Smooth muscle cell (in vitro differentiated cells): ENCODE results near the gene TRMT2A. TPM values are rescaled to one million over a fixed set of nuclear protein-coding genes. Genes with fewer than 3 reads are reported as not detected.

Experiments used
- DNase-seq: peaks from one replicate; lab custom pipeline; 2025; ENCODE audit not compliant: unreplicated experiment; lab: John Stamatoyannopoulos, UW
- H2AFZ ChIP-seq: fragments of 200-600 bp; sonication (generic); 2 replicates; pipeline ENCODE4 v1.6.0; 2016; ENCODE audit warnings: antibody characterized with exemption, low read depth, mild to moderate bottlenecking
- H3F3A ChIP-seq: fragments of 200-600 bp; sonication (generic); 2 replicates; pipeline ENCODE4 v1.6.0; 2017; ENCODE audit warnings: antibody characterized with exemption, low read depth
- H3K27ac ChIP-seq: fragments of 200-600 bp; sonication (generic); 2 replicates; pipeline ENCODE4 v1.5.1; 2016; ENCODE audit warnings: low read depth, mild to moderate bottlenecking
- H3K27me3 ChIP-seq: fragments of 200-600 bp; sonication (generic); 2 replicates; pipeline ENCODE4 v1.6.1; 2016; ENCODE audit warnings: low read depth, mild to moderate bottlenecking
- H3K36me3 ChIP-seq: fragments of 200-600 bp; sonication (generic); 2 replicates; pipeline ENCODE4 v1.5.1; 2016; ENCODE audit warnings: low read depth
- H3K4me1 ChIP-seq: fragments of 200-600 bp; sonication (generic); 2 replicates; pipeline ENCODE4 v1.5.1; 2016; ENCODE audit warnings: low read depth
- H3K4me2 ChIP-seq: fragments of 200-600 bp; sonication (generic); 2 replicates; pipeline ENCODE4 v1.6.0; 2016; ENCODE audit warnings: mild to moderate bottlenecking
- H3K4me3 ChIP-seq: fragments of 200-600 bp; sonication (generic); 2 replicates; pipeline ENCODE4 v1.5.1; 2016; ENCODE audit warnings: mild to moderate bottlenecking
- H3K79me2 ChIP-seq: fragments of 200-600 bp; sonication (generic); 2 replicates; pipeline ENCODE4 v1.6.0; 2016; ENCODE audit warnings: low read depth, mild to moderate bottlenecking
- H3K9ac ChIP-seq: fragments of 200-600 bp; sonication (generic); 2 replicates; pipeline ENCODE4 v1.6.0; 2016; ENCODE audit warnings: low read depth
- H3K9me3 ChIP-seq: fragments of 200-600 bp; sonication (generic); replicated peaks from 2 replicates; pipeline ENCODE4 v1.5.1; 2016; ENCODE audit warnings: low read depth
- H4K20me1 ChIP-seq: fragments of 200-600 bp; sonication (generic); 2 replicates; pipeline ENCODE4 v1.6.0; 2016; ENCODE audit warnings: low read depth
- CTCF ChIP-seq: fragments of 200-600 bp; sonication (generic); IDR thresholded peaks from 2 replicates; pipeline ENCODE4 v1.5.1; 2017; ENCODE audit warnings: borderline replicate concordance, mild to moderate bottlenecking, antibody characterized with exemption; ENCODE audit not compliant: insufficient read depth, poor library complexity, severe bottlenecking
- WGBS: methylation state at CpG from one replicate; pipeline ENCODE4 v1.1.7; 2016; ENCODE audit warnings: low lambda C conversion rate; 5-methylcytosine and 5-hydroxymethylcytosine counted together
- polyA plus RNA-seq: library from polyadenylated mRNA; unstranded; fragments of >200 nt; fragmentation: Nextera tagmentation; extraction: Ambion mirVana; gene quantifications from 2 replicates; pipeline ENCODE4 v1.2.1, GENCODE V29; 2016
- total RNA-seq: library from RNA; depleted of rRNA; stranded (reverse); fragments of >200 nt; gene quantifications from 2 replicates; pipeline ENCODE4 v1.2.3, GENCODE V29; 2014

The TRMT2A gene
- total and polyA plus RNA-seq, 2 experiments from 2014 or later: 21.1 to 32.1 TPM

- Histone ChIP-seq H3K9ac (no peak overlapping the region), H3K9me3 (no peaks in the 10 kb centered on the region)
These were observed 41.5 kb upstream of the TRMT2A start for GRCh38 chr22:20158391-20159036.

GRCh38 chr22:20157430-20158183, 40.6 kb upstream of the TRMT2A start:
- WGBS: 88% methylated on average over 15 of the region's 15 CpGs
- Histone ChIP-seq H3K27me3 (no peaks in the 10 kb centered on the region), H3K4me1 (no peaks in the 10 kb centered on the region), H3K36me3 (no peaks in the 10 kb centered on the region), H3F3A (no peaks in the 10 kb centered on the region), H2AFZ (no peak overlapping the region), H4K20me1 (no peaks in the 10 kb centered on the region), H3K9me3 (no peaks in the 10 kb centered on the region), H3K4me2 (no peak overlapping the region), H3K79me2 (no peaks in the 10 kb centered on the region), H3K4me3 (no peak overlapping the region), H3K27ac (no peak overlapping the region), H3K9ac (no peak overlapping the region)
- no peak for TF ChIP-seq CTCF
- no peak for DNase-seq

More at GRCh38 chr22:20158391-20159036, 41.5 kb upstream of the TRMT2A start:
- Histone ChIP-seq H3K4me2 (no peak overlapping the region), H3K4me1 (no peaks in the 10 kb centered on the region), H3K27me3 (no peaks in the 10 kb centered on the region), H3F3A (no peaks in the 10 kb centered on the region), H2AFZ (no peak overlapping the region), H3K4me3 (no peak overlapping the region), H4K20me1 (no peaks in the 10 kb centered on the region), H3K27ac (no peak overlapping the region), H3K79me2 (no peaks in the 10 kb centered on the region), H3K36me3 (no peaks in the 10 kb centered on the region)
- no peak for DNase-seq
- no peak for TF ChIP-seq CTCF
- WGBS: 89% methylated on average over 12 of the region's 15 CpGs

GRCh38 chr22:20156611-20157429, 39.8 kb upstream of the TRMT2A start:
- Histone ChIP-seq H4K20me1 (no peaks in the 10 kb centered on the region), H3K27ac (no peak overlapping the region), H2AFZ (no peak overlapping the region), H3K79me2 (no peaks in the 10 kb centered on the region), H3K9ac (no peak overlapping the region), H3K27me3 (no peaks in the 10 kb centered on the region), H3K36me3 (no peaks in the 10 kb centered on the region), H3K4me2 (no peak overlapping the region), H3K4me1 (no peaks in the 10 kb centered on the region), H3F3A (no peaks in the 10 kb centered on the region), H3K4me3 (no peak overlapping the region), H3K9me3 (no peaks in the 10 kb centered on the region)
- DNase-seq: peak; percentile 58
- TF ChIP-seq CTCF: peak; percentile 100
- WGBS: 55% methylated on average over 17 of the region's 17 CpGs
